Measurements from ENCODE around the gene NKX2-1. TPM values are rescaled to one million over a fixed set of nuclear protein-coding genes. Genes with fewer than 3 reads are reported as not detected.

Gene NKX2-1
- polyA plus RNA-seq, 1 donor (not counting 4 experiments of a cell fraction or from before 2014, with no cell fraction given) = not detected

DNA sequence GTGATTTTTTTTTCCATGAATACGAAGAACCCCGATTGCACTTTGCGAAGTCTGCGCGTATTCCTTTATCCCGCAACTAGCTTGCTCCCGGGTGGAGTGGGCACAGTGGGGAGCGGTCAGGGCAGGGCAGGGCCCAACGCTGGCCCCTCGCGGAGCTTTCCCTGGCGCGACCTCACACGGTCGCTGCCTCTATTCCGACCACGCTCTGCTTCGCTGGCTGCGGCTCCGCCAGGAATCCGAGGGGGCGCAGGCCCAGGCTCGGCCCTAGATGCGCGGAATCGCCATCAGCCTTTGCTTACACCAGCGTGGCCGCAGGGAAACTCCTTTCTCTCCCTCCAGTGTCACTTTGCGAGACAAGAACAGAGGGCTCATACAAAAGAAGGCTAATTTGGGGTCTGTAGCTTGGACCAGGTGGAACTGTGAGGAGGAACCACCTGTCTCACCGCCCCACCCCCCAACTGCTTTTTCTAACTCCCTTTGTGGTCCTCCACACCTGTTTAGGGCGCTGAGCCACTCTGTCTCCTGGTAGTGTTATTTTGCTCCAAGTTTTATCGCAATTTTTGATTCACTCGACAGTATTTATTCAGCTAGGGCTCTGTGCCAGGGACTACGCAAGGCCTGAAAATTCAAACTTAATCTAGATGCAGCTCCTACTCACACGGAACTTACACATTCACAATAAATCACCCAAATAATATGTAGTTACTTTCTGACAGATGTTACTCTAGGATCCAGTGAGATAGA, 3.1 kb upstream of the NKX2-1 start:
- no peak for DNase-seq (ENCODE audit: low read depth, low spot score)
- no peak overlapping the region for H3K4me2 ChIP-seq (ENCODE audit: control insufficient read depth, extremely low read depth, insufficient read depth, low read depth, low read length)
- no peak overlapping the region for H3K9ac ChIP-seq (ENCODE audit: control insufficient read depth, extremely low read depth, insufficient read depth, low read length)
- dilution Hi-C loops (cut with MboI; ENCODE audit: extremely low pct_ligation_motif_present, low sequenced_read_pairs) = no loop called here
- no peaks in the 10 kb centered on the region for H3K79me2 ChIP-seq (ENCODE audit: control insufficient read depth, insufficient read depth, low read length)
- H3K9me3 ChIP-seq (ENCODE audit: control insufficient read depth, low read depth, low read length) = no peaks in the 10 kb centered on the region
- no peak overlapping the region for H3K27ac ChIP-seq (ENCODE audit: control insufficient read depth, insufficient read depth, low read length)
- FAIRE-seq = no peak
- no peaks in the 10 kb centered on the region for H3K9me1 ChIP-seq (ENCODE audit: control insufficient read depth, extremely low read depth, insufficient read depth, low read length)
- H3K36me3 ChIP-seq (ENCODE audit: control insufficient read depth in 2 of 2, extremely low read depth in 1 of 2, insufficient read depth in 2 of 2, low read length in 2 of 2) = no peaks in the 10 kb centered on the region
- TF ChIP-seq, protein P1, sequence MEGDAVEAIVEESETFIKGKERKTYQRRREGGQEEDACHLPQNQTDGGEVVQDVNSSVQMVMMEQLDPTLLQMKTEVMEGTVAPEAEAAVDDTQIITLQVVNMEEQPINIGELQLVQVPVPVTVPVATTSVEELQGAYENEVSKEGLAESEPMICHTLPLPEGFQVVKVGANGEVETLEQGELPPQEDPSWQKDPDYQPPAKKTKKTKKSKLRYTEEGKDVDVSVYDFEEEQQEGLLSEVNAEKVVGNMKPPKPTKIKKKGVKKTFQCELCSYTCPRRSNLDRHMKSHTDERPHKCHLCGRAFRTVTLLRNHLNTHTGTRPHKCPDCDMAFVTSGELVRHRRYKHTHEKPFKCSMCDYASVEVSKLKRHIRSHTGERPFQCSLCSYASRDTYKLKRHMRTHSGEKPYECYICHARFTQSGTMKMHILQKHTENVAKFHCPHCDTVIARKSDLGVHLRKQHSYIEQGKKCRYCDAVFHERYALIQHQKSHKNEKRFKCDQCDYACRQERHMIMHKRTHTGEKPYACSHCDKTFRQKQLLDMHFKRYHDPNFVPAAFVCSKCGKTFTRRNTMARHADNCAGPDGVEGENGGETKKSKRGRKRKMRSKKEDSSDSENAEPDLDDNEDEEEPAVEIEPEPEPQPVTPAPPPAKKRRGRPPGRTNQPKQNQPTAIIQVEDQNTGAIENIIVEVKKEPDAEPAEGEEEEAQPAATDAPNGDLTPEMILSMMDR (optimal IDR thresholded peaks at IDR 0.05 in 1 of 3, IDR thresholded peaks at IDR 0.05 in 1 of 3, conservative IDR thresholded peaks at IDR 0.05 in 1 of 3; ENCODE audit: extremely low read depth in 1 of 3, insufficient read depth in 2 of 3, low read length in 3 of 3) = no peak
- peak; percentile 30 for TF ChIP-seq EZH2 (IDR thresholded peaks at IDR 0.05; ENCODE audit: low read length)
- peaks cover 7% of the 10 kb centered on the region for H3K4me1 ChIP-seq (ENCODE audit: control insufficient read depth, extremely low read depth, insufficient read depth, low read length)
- H3K27me3 ChIP-seq (ENCODE audit: control insufficient read depth, extremely low read depth, insufficient read depth, low read length) = peaks cover 95% of the 10 kb centered on the region
- no peak overlapping the region for H2AFZ ChIP-seq (ENCODE audit: control insufficient read depth, low read length)
- H3K4me3 ChIP-seq (ENCODE audit: control insufficient read depth in 2 of 3, extremely low read depth in 1 of 3, insufficient read depth in 2 of 3, low read depth in 1 of 3, low read length in 3 of 3) = no peak overlapping the region
- peaks cover 3% of the 10 kb centered on the region for H4K20me1 ChIP-seq (ENCODE audit: control insufficient read depth, extremely low read depth, insufficient read depth, low read length)

DNA sequence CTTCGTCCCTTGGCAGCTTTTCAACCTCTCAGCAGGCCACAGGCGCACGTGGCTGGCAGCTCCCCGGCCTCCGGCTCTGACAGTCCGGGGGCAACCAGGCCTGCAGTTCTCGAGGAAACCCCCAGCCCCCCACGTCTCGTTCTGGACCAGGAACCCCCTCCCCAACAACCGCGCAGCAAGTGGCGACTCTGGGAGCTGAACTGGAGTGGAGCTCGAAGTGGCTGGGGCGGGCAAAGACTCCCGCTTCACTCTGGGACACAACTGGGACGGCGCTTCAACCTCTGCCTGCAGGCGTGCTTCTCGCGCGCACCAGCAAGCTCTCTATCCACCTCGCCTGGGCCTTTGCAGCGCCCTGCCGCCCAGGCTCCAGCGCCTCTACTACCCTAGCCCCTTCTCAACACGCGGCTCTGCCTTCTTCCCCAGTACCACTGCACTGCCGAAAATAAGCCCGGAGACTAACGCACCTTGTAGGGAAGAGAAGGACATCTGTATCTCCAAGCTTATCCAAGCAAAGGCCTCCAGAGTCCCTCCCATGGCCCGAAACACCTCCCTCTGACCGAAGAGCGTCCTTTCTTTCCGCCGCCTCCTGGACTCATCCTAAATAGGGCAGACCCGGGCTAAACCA, 2.4 kb upstream of the NKX2-1 start:
- no peak overlapping the region for H3K4me2 ChIP-seq (ENCODE audit: control insufficient read depth, extremely low read depth, insufficient read depth, low read depth, low read length)
- H2AFZ ChIP-seq (ENCODE audit: control insufficient read depth, low read length) = no peak overlapping the region
- dilution Hi-C loops (cut with MboI; ENCODE audit: extremely low pct_ligation_motif_present, low sequenced_read_pairs) = no loop called here
- H3K4me3 ChIP-seq (ENCODE audit: control insufficient read depth in 2 of 3, extremely low read depth in 1 of 3, insufficient read depth in 2 of 3, low read depth in 1 of 3, low read length in 3 of 3) = no peak overlapping the region
- H4K20me1 ChIP-seq (ENCODE audit: control insufficient read depth, extremely low read depth, insufficient read depth, low read length) = peaks cover 3% of the 10 kb centered on the region
- peaks cover 7% of the 10 kb centered on the region for H3K4me1 ChIP-seq (ENCODE audit: control insufficient read depth, extremely low read depth, insufficient read depth, low read length)
- H3K9ac ChIP-seq (ENCODE audit: control insufficient read depth, extremely low read depth, insufficient read depth, low read length) = no peak overlapping the region
- H3K27me3 ChIP-seq (ENCODE audit: control insufficient read depth, extremely low read depth, insufficient read depth, low read length) = peaks cover 99% of the 10 kb centered on the region
- H3K36me3 ChIP-seq (ENCODE audit: control insufficient read depth in 2 of 2, extremely low read depth in 1 of 2, insufficient read depth in 2 of 2, low read length in 2 of 2) = no peaks in the 10 kb centered on the region
- no peaks in the 10 kb centered on the region for H3K79me2 ChIP-seq (ENCODE audit: control insufficient read depth, insufficient read depth, low read length)
- TF ChIP-seq, protein P1 (optimal IDR thresholded peaks at IDR 0.05 in 1 of 3, IDR thresholded peaks at IDR 0.05 in 1 of 3, conservative IDR thresholded peaks at IDR 0.05 in 1 of 3; ENCODE audit: extremely low read depth in 1 of 3, insufficient read depth in 2 of 3, low read length in 3 of 3) = no peak
- peak; percentile 71 for TF ChIP-seq EZH2 (IDR thresholded peaks at IDR 0.05; ENCODE audit: low read length)
- no peak overlapping the region for H3K27ac ChIP-seq (ENCODE audit: control insufficient read depth, insufficient read depth, low read length)
- DNase-seq (ENCODE audit: low read depth, low spot score) (no peak), FAIRE-seq (no peak)
- no peaks in the 10 kb centered on the region for H3K9me3 ChIP-seq (ENCODE audit: control insufficient read depth, low read depth, low read length)
- no peaks in the 10 kb centered on the region for H3K9me1 ChIP-seq (ENCODE audit: control insufficient read depth, extremely low read depth, insufficient read depth, low read length)
